ENCODE measurements around the gene IL17D.

The IL17D gene

DNA sequence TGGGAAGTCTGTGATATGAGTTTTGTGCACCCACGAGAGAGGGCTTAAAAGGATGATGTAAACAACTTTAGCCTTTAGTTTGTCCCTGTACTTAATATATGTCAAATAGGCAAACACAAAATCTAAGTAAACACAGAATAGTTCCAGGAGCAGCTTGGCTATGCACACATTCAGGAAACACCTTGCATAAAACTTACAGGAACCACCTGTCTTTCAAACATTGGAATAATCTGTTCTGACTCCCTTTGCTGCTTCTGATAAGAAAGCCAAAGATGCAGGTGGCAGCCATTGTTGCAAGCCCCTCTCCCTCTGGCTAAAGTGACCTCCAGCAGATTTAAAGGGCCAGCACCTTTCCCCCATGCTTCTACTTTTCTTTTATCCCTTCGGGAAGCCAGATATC is 65.6 kb downstream of the IL17D start:
- Histone ChIP-seq H3K36me3 (ENCODE audit: insufficient read depth, low read length) (no peaks in the 10 kb centered on the region), H3K9ac (ENCODE audit: insufficient read length) (no peak overlapping the region), H3K4me3 (no peak overlapping the region), H3K27ac (no peak overlapping the region), H3K9me3 (ENCODE audit: low read depth, low read length) (no peaks in the 10 kb centered on the region; the same call in 1 of the 2 replicates)
- no peak for DNase-seq (ENCODE audit: low read depth, low spot score)
- TF ChIP-seq FOXP2 (optimal IDR thresholded peaks at IDR 0.05; ENCODE audit: control extremely low read depth, extremely low read length, insufficient read depth), result no peak

DNA sequence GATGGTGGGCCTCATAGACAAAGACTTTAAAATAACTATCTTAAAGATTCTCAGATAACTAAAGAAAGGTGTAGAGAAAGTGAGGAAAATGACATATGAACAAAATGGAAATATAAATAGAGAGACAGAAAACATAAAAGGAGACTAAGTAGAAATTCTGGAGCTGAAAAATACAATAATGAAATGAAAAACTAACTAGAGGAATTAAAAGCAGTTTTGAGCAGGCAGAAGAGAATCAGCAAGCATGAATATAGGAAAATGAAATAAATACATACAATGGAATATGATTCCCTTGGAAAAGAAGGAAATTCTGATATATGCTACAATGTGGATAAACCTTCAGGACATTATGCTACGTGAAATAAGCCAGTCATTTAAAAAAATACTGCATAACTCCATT is 66.3 kb downstream of the IL17D start:
- no peaks in the 10 kb centered on the region; the same call in 1 of the 2 replicates for H3K9me3 ChIP-seq (ENCODE audit: low read depth, low read length)
- no peak overlapping the region for H3K27ac ChIP-seq
- no peaks in the 10 kb centered on the region for H3K36me3 ChIP-seq (ENCODE audit: insufficient read depth, low read length)
- no peak overlapping the region for H3K9ac ChIP-seq (ENCODE audit: insufficient read length)
- no peak overlapping the region for H3K4me3 ChIP-seq
- DNase-seq (ENCODE audit: low read depth, low spot score), result no peak
- TF ChIP-seq FOXP2 (optimal IDR thresholded peaks at IDR 0.05; ENCODE audit: control extremely low read depth, extremely low read length, insufficient read depth) (no peak), EZH2 (IDR thresholded peaks at IDR 0.05) (no peak), POLR2AphosphoS5 (IDR thresholded peaks at IDR 0.05; ENCODE audit: borderline replicate concordance, low read depth, low read length) (no peak)
